Measurements from ENCODE around the gene ZNF705A. TPM values are rescaled to one million over a fixed set of nuclear protein-coding genes. Genes with fewer than 3 reads are reported as not detected.
"Not testable (repeated sequence)": the region's sequence is repeated elsewhere in the genome, so short reads cannot be mapped to it uniquely, and the experiment has no call there.

Gene ZNF705A
- total and polyA plus RNA-seq, 2 experiments from 2014 or later = not detected

- TF ChIP-seq ZNF462 (CRISPR knock-in tag; IDR thresholded peaks at IDR 0.05) (no peak), CTCF (conservative IDR thresholded peaks at IDR 0.05; ENCODE audit: low read depth in 2 of 2) (no peak), REST (IDR thresholded peaks at IDR 0.05; ENCODE audit: unreplicated experiment) (no peak), NANOG (IDR thresholded peaks at IDR 0.05; ENCODE audit: borderline replicate concordance) (no peak), STAT1 (IDR thresholded peaks at IDR 0.05; ENCODE audit: unreplicated experiment) (no peak), JUNB (IDR thresholded peaks at IDR 0.05; ENCODE audit: unreplicated experiment) (no peak)
Measured at GRCh38 chr12:8226355-8226754, 69.5 kb downstream of the ZNF705A start (continued).

- not testable (repeated sequence) for H3F3A ChIP-seq (replicated peaks; ENCODE audit: low read depth); H3K4me1 Mint-ChIP-seq; H3K27me3 Mint-ChIP-seq (ENCODE audit: insufficient read depth, low read depth, poor library complexity); H3K4me1 ChIP-seq (ENCODE audit: insufficient read depth); H3K4me3 Mint-ChIP-seq; H3K79me2 ChIP-seq (replicated peaks; ENCODE audit: insufficient read depth); H3K27me3 ChIP-seq (ENCODE audit: insufficient read depth); H3K9me2 ChIP-seq (ENCODE audit: insufficient read depth); H3K36me3 Mint-ChIP-seq (ENCODE audit: low read depth); H3K9me3 Mint-ChIP-seq; H3K27ac Mint-ChIP-seq; H3K27ac ChIP-seq (ENCODE audit: low read depth); H3K4me2 ChIP-seq; ATAC-seq; H3K36me3 ChIP-seq (ENCODE audit: insufficient read depth); H4K20me1 ChIP-seq (replicated peaks; ENCODE audit: insufficient read depth)
- peak; percentile 13 for DNase-seq (ENCODE audit: low spot score)
- peak within 1 kb of the TSS; percentile 17; the same call in 1 of the 2 replicates for H3K4me3 ChIP-seq
- H2AFZ ChIP-seq = peak within 1 kb of the TSS; percentile 69
Measured at GRCh38 chr12:8226992-8227731, 70.3 kb downstream of the ZNF705A start, which contains the start of gene FAM90A1. Gene FAM90A1, minus strand, starts transcription at chr12:8227618. Its CDS starts 2,786 bp downstream, at chr12:8224832.

- not testable (repeated sequence) for H3K9me3 Mint-ChIP-seq; H3K4me3 Mint-ChIP-seq; H3K9me2 ChIP-seq (ENCODE audit: insufficient read depth); DNase-seq (ENCODE audit: low spot score); H3K79me2 ChIP-seq (replicated peaks; ENCODE audit: insufficient read depth); H3K4me2 ChIP-seq; H3K4me1 ChIP-seq (ENCODE audit: insufficient read depth); H3K27me3 ChIP-seq (ENCODE audit: insufficient read depth); H3K27ac Mint-ChIP-seq; H3K36me3 ChIP-seq (ENCODE audit: insufficient read depth); H3F3A ChIP-seq (replicated peaks; ENCODE audit: low read depth); H4K20me1 ChIP-seq (replicated peaks; ENCODE audit: insufficient read depth); H3K36me3 Mint-ChIP-seq (ENCODE audit: low read depth); H3K27me3 Mint-ChIP-seq (ENCODE audit: insufficient read depth, low read depth, poor library complexity); ATAC-seq; H3K27ac ChIP-seq (ENCODE audit: low read depth)
- peaks cover 10% of the 10 kb centered on the region for H3K4me1 Mint-ChIP-seq
- Histone ChIP-seq H3K4me3 (peak overlapping the region; percentile 17; the same call in 1 of the 2 replicates), H2AFZ (peak overlapping the region; percentile 69)
Measured at GRCh38 chr12:8227732-8228077, 70.9 kb downstream of the ZNF705A start.
